GM23338 (cell line): ENCODE measurements around the gene SREBF2. TPM values are rescaled to one million over a fixed set of nuclear protein-coding genes. Genes with fewer than 3 reads are reported as not detected.

Experiments
- ATAC-seq: fragments of 200-7000 bp; cut with Tn5 transposase; 3 replicates; pipeline ENCODE4 v1.9.1; 2020
- DNase-seq: peaks from one replicate; pipeline ENCODE4 v3.0.0-alpha.2; 2015; ENCODE audit warnings: low spot score
- H2AFZ ChIP-seq: fragments of 200-600 bp; sonication (generic); 2 replicates; pipeline ENCODE4 v1.8.0; 2016; ENCODE audit warnings: antibody characterized with exemption, mild to moderate bottlenecking, moderate library complexity
- H3F3A ChIP-seq: fragments of 200-600 bp; sonication (generic); replicated peaks from 2 replicates; pipeline ENCODE4 v1.8.0; 2017; ENCODE audit warnings: antibody characterized with exemption, mixed run types, low read depth
- H3K27ac ChIP-seq: fragments of 200-600 bp; sonication (generic); 2 replicates; pipeline ENCODE4 v1.6.1; 2016; ENCODE audit warnings: low read depth
- H3K27me3 ChIP-seq: fragments of 200-600 bp; sonication (generic); 2 replicates; pipeline ENCODE4 v1.8.0; 2016; ENCODE audit warnings: mild to moderate bottlenecking, mixed run types, moderate library complexity; ENCODE audit not compliant: insufficient read depth
- H3K36me3 ChIP-seq: fragments of 200-600 bp; sonication (generic); 2 replicates; pipeline ENCODE4 v1.8.0; 2016; ENCODE audit warnings: mild to moderate bottlenecking; ENCODE audit not compliant: insufficient read depth
- H3K4me1 ChIP-seq: fragments of 200-600 bp; sonication (generic); 2 replicates; pipeline ENCODE4 v1.8.0; 2016; ENCODE audit warnings: mild to moderate bottlenecking, moderate library complexity; ENCODE audit not compliant: insufficient read depth
- H3K4me2 ChIP-seq: fragments of 200-600 bp; sonication (generic); 2 replicates; pipeline ENCODE4 v1.7.1; 2017; ENCODE audit warnings: mixed run types
- H3K4me3 ChIP-seq: fragments of 200-600 bp; sonication (generic); 2 replicates; pipeline ENCODE4 v1.6.1; 2016; ENCODE audit warnings: mixed run types
- H3K79me2 ChIP-seq: fragments of 200-600 bp; sonication (generic); replicated peaks from 2 replicates; pipeline ENCODE4 v1.8.0; 2017; ENCODE audit warnings: mild to moderate bottlenecking; ENCODE audit not compliant: insufficient read depth
- H3K9me2 ChIP-seq: fragments of 200-600 bp; sonication (generic); 2 replicates; pipeline ENCODE4 v1.8.0; 2017; ENCODE audit not compliant: insufficient read depth
- H4K20me1 ChIP-seq: fragments of 200-600 bp; sonication (generic); replicated peaks from 2 replicates; pipeline ENCODE4 v1.8.0; 2017; ENCODE audit warnings: mild to moderate bottlenecking; ENCODE audit not compliant: insufficient read depth
- H3K27ac Mint-ChIP-seq: 2 replicates; pipeline ENCODE4 v1.8.0; 2020; ENCODE audit warnings: inconsistent platforms, mild to moderate bottlenecking, moderate library complexity, mixed read lengths
- H3K27me3 Mint-ChIP-seq: 3 replicates; pipeline ENCODE4 v1.8.0; 2022; ENCODE audit warnings: low read depth, mild to moderate bottlenecking, moderate library complexity, mixed read lengths, inconsistent platforms; ENCODE audit not compliant: insufficient read depth, poor library complexity
- H3K36me3 Mint-ChIP-seq: 3 replicates; pipeline ENCODE4 v1.8.0; 2021; ENCODE audit warnings: low read depth, mild to moderate bottlenecking, inconsistent platforms, moderate library complexity, mixed read lengths
- H3K4me1 Mint-ChIP-seq: 3 replicates; pipeline ENCODE4 v1.8.0; 2020; ENCODE audit warnings: mild to moderate bottlenecking, inconsistent platforms, mixed read lengths
- H3K4me3 Mint-ChIP-seq: 3 replicates; pipeline ENCODE4 v1.8.0; 2021; ENCODE audit warnings: moderate library complexity, mild to moderate bottlenecking, inconsistent platforms, mixed read lengths
- H3K9me3 Mint-ChIP-seq: 3 replicates; pipeline ENCODE4 v1.8.0; 2020; ENCODE audit warnings: moderate library complexity, mild to moderate bottlenecking, inconsistent platforms, mixed read lengths
- CTCF ChIP-seq, 2 experiments: fragments of 200-600 bp in 1 of 2; sonication (generic) in 1 of 2; conservative IDR thresholded peaks; 2 replicates each; pipeline versions ENCODE4 v1.5.1 to v1.6.1; 2016 to 2017; ENCODE audit warnings: antibody characterized with exemption in 2 of 2, low read depth in 2 of 2, mild to moderate bottlenecking in 2 of 2, moderate library complexity in 1 of 2
- ETS1 ChIP-seq: IDR thresholded peaks from 2 replicates; pipeline ENCODE4 v1.6.1; 2016; ENCODE audit warnings: antibody characterized with exemption
- EZH2 ChIP-seq: fragments of 200-600 bp; sonication (generic); IDR thresholded peaks from one replicate; pipeline ENCODE4 v1.8.0; 2017; ENCODE audit warnings: antibody characterized with exemption, mild to moderate bottlenecking, low read depth; ENCODE audit not compliant: unreplicated experiment
- JUNB ChIP-seq: IDR thresholded peaks from one replicate; pipeline ENCODE4 v1.6.1; 2016; ENCODE audit warnings: antibody characterized with exemption; ENCODE audit not compliant: unreplicated experiment
- NANOG ChIP-seq: IDR thresholded peaks from 2 replicates; pipeline ENCODE4 v1.6.1; 2016; ENCODE audit warnings: antibody characterized with exemption, borderline replicate concordance
- REST ChIP-seq: IDR thresholded peaks from one replicate; pipeline ENCODE4 v1.6.1; 2018; ENCODE audit warnings: antibody characterized with exemption; ENCODE audit not compliant: unreplicated experiment
- STAT1 ChIP-seq: IDR thresholded peaks from one replicate; pipeline ENCODE4 v1.6.1; 2016; ENCODE audit warnings: antibody characterized with exemption; ENCODE audit not compliant: unreplicated experiment
- ZNF114 ChIP-seq: fragments of 250-450 bp; sonication (Bioruptor Pico); IDR thresholded peaks from 2 replicates; pipeline ENCODE4 v1.5.0; 2020; ENCODE audit warnings: mild to moderate bottlenecking, moderate library complexity
- ZNF331 ChIP-seq: fragments of 250-450 bp; sonication (Bioruptor Pico); IDR thresholded peaks from 2 replicates; pipeline ENCODE4 v1.5.0; 2020; ENCODE audit warnings: low read depth, mild to moderate bottlenecking, moderate library complexity
- polyA plus RNA-seq: library from polyadenylated mRNA; unstranded; fragments of >200 nt; fragmentation: Nextera tagmentation; extraction: Ambion mirVana; gene quantifications from 2 replicates; pipeline ENCODE4 v1.2.1, GENCODE V29; 2016
- total RNA-seq: library from RNA; depleted of rRNA; stranded (reverse); fragments of >200 nt; shearing (Covaris generic); gene quantifications from 2 replicates; pipeline ENCODE4 v1.2.3, GENCODE V29; 2014
- TF ChIP-seq, protein P1 (sequence below): fragments of 250-450 bp; sonication (Bioruptor Pico); IDR thresholded peaks from 2 replicates; pipeline ENCODE4 v1.5.0; 2020; ENCODE audit warnings: mild to moderate bottlenecking, moderate library complexity

SREBF2 gene
- total and polyA plus RNA-seq, 2 experiments from 2014 or later = 48.7 to 163 TPM

- TF ChIP-seq, protein P1, sequence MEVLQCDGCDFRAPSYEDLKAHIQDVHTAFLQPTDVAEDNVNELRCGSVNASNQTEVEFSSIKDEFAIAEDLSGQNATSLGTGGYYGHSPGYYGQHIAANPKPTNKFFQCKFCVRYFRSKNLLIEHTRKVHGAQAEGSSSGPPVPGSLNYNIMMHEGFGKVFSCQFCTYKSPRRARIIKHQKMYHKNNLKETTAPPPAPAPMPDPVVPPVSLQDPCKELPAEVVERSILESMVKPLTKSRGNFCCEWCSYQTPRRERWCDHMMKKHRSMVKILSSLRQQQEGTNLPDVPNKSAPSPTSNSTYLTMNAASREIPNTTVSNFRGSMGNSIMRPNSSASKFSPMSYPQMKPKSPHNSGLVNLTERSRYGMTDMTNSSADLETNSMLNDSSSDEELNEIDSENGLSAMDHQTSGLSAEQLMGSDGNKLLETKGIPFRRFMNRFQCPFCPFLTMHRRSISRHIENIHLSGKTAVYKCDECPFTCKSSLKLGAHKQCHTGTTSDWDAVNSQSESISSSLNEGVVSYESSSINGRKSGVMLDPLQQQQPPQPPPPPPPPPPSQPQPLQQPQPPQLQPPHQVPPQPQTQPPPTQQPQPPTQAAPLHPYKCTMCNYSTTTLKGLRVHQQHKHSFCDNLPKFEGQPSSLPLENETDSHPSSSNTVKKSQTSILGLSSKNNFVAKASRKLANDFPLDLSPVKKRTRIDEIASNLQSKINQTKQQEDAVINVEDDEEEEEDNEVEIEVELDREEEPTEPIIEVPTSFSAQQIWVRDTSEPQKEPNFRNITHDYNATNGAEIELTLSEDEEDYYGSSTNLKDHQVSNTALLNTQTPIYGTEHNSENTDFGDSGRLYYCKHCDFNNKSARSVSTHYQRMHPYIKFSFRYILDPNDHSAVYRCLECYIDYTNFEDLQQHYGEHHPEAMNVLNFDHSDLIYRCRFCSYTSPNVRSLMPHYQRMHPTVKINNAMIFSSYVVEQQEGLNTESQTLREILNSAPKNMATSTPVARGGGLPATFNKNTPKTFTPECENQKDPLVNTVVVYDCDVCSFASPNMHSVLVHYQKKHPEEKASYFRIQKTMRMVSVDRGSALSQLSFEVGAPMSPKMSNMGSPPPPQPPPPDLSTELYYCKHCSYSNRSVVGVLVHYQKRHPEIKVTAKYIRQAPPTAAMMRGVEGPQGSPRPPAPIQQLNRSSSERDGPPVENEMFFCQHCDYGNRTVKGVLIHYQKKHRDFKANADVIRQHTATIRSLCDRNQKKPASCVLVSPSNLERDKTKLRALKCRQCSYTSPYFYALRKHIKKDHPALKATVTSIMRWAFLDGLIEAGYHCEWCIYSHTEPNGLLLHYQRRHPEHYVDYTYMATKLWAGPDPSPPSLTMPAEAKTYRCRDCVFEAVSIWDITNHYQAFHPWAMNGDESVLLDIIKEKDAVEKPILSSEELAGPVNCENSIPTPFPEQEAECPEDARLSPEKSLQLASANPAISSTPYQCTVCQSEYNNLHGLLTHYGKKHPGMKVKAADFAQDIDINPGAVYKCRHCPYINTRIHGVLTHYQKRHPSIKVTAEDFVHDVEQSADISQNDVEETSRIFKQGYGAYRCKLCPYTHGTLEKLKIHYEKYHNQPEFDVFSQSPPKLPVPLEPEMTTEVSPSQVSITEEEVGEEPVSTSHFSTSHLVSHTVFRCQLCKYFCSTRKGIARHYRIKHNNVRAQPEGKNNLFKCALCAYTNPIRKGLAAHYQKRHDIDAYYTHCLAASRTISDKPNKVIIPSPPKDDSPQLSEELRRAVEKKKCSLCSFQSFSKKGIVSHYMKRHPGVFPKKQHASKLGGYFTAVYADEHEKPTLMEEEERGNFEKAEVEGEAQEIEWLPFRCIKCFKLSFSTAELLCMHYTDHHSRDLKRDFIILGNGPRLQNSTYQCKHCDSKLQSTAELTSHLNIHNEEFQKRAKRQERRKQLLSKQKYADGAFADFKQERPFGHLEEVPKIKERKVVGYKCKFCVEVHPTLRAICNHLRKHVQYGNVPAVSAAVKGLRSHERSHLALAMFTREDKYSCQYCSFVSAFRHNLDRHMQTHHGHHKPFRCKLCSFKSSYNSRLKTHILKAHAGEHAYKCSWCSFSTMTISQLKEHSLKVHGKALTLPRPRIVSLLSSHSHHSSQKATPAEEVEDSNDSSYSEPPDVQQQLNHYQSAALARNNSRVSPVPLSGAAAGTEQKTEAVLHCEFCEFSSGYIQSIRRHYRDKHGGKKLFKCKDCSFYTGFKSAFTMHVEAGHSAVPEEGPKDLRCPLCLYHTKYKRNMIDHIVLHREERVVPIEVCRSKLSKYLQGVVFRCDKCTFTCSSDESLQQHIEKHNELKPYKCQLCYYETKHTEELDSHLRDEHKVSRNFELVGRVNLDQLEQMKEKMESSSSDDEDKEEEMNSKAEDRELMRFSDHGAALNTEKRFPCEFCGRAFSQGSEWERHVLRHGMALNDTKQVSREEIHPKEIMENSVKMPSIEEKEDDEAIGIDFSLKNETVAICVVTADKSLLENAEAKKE (CRISPR knock-in tag) = no peak
Observed at GRCh38 chr22:41876675-41877074, 43.8 kb downstream of the SREBF2 start (continued).

DNA sequence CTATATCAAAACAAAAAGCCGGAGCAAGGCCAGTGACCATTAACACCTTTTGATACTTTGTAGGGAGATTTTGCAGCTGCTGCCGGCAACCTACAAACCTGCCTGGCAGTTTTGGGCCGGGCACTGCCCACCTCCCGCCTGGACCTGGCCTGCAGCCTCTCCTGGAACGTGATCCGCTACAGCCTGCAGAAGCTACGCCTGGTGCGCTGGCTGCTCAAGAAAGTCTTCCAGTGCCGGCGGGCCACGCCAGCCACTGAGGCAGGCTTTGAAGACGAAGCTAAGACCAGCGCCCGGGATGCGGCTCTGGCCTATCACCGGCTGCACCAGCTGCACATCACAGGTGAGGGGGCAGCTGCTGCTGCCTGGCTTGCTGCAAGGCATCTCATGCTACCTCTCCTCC lies 47.7 kb downstream of the SREBF2 start:
- DNase-seq (no peak), ATAC-seq (no peak)
- no peaks in the 10 kb centered on the region; the same call in none of the 2 replicates for H4K20me1 ChIP-seq
- peaks cover 6% of the 10 kb centered on the region; the same call in 1 of the 2 replicates for H3F3A ChIP-seq
- H3K4me1 ChIP-seq = no peaks in the 10 kb centered on the region
- Mint-ChIP-seq H3K4me1 (no peaks in the 10 kb centered on the region), H3K36me3 (peaks cover 86% of the 10 kb centered on the region), H3K27me3 (peaks cover 2% of the 10 kb centered on the region), H3K4me3 (no peak overlapping the region), H3K27ac (no peak overlapping the region), H3K9me3 (no peaks in the 10 kb centered on the region)
- H3K4me3 ChIP-seq = no peak overlapping the region
- no peak overlapping the region for H2AFZ ChIP-seq
- no peak overlapping the region for H3K27ac ChIP-seq
- H3K9me2 ChIP-seq = no peaks in the 10 kb centered on the region
- no peak overlapping the region for H3K4me2 ChIP-seq
- H3K36me3 ChIP-seq = peaks cover 86% of the 10 kb centered on the region
- H3K27me3 ChIP-seq = no peaks in the 10 kb centered on the region
- no peaks in the 10 kb centered on the region; the same call in 1 of the 2 replicates for H3K79me2 ChIP-seq
- no peak for TF ChIP-seq NANOG
- no peak for TF ChIP-seq ETS1
- TF ChIP-seq CTCF (conservative IDR thresholded peaks at IDR 0.05; ENCODE audit: low read depth in 2 of 2) = no peak
- TF ChIP-seq ZNF114 (CRISPR knock-in tag) = no peak
- TF ChIP-seq JUNB = no peak
- no peak for TF ChIP-seq REST
- no peak for TF ChIP-seq STAT1
- TF ChIP-seq EZH2 = no peak
- TF ChIP-seq ZNF331 = no peak
